Smooth muscle cell (in vitro differentiated cells): ENCODE results near the gene HERC4. TPM values are rescaled to one million over a fixed set of nuclear protein-coding genes. Genes with fewer than 3 reads are reported as not detected.

Experiments
- DNase-seq: peaks from one replicate; lab custom pipeline; 2025; ENCODE audit not compliant: unreplicated experiment; lab: John Stamatoyannopoulos, UW
- H2AFZ ChIP-seq: fragments of 200-600 bp; sonication (generic); 2 replicates; pipeline ENCODE4 v1.6.0; 2016; ENCODE audit warnings: antibody characterized with exemption, low read depth, mild to moderate bottlenecking
- H3F3A ChIP-seq: fragments of 200-600 bp; sonication (generic); 2 replicates; pipeline ENCODE4 v1.6.0; 2017; ENCODE audit warnings: antibody characterized with exemption, low read depth
- H3K27ac ChIP-seq: fragments of 200-600 bp; sonication (generic); 2 replicates; pipeline ENCODE4 v1.5.1; 2016; ENCODE audit warnings: low read depth, mild to moderate bottlenecking
- H3K27me3 ChIP-seq: fragments of 200-600 bp; sonication (generic); 2 replicates; pipeline ENCODE4 v1.6.1; 2016; ENCODE audit warnings: low read depth, mild to moderate bottlenecking
- H3K36me3 ChIP-seq: fragments of 200-600 bp; sonication (generic); 2 replicates; pipeline ENCODE4 v1.5.1; 2016; ENCODE audit warnings: low read depth
- H3K4me1 ChIP-seq: fragments of 200-600 bp; sonication (generic); 2 replicates; pipeline ENCODE4 v1.5.1; 2016; ENCODE audit warnings: low read depth
- H3K4me2 ChIP-seq: fragments of 200-600 bp; sonication (generic); 2 replicates; pipeline ENCODE4 v1.6.0; 2016; ENCODE audit warnings: mild to moderate bottlenecking
- H3K4me3 ChIP-seq: fragments of 200-600 bp; sonication (generic); 2 replicates; pipeline ENCODE4 v1.5.1; 2016; ENCODE audit warnings: mild to moderate bottlenecking
- H3K79me2 ChIP-seq: fragments of 200-600 bp; sonication (generic); 2 replicates; pipeline ENCODE4 v1.6.0; 2016; ENCODE audit warnings: low read depth, mild to moderate bottlenecking
- H3K9ac ChIP-seq: fragments of 200-600 bp; sonication (generic); 2 replicates; pipeline ENCODE4 v1.6.0; 2016; ENCODE audit warnings: low read depth
- H3K9me3 ChIP-seq: fragments of 200-600 bp; sonication (generic); replicated peaks from 2 replicates; pipeline ENCODE4 v1.5.1; 2016; ENCODE audit warnings: low read depth
- H4K20me1 ChIP-seq: fragments of 200-600 bp; sonication (generic); 2 replicates; pipeline ENCODE4 v1.6.0; 2016; ENCODE audit warnings: low read depth
- WGBS: methylation state at CpG from one replicate; pipeline ENCODE4 v1.1.7; 2016; ENCODE audit warnings: low lambda C conversion rate; 5-methylcytosine and 5-hydroxymethylcytosine counted together
- polyA plus RNA-seq: library from polyadenylated mRNA; unstranded; fragments of >200 nt; fragmentation: Nextera tagmentation; extraction: Ambion mirVana; gene quantifications from 2 replicates; pipeline ENCODE4 v1.2.1, GENCODE V29; 2016
- total RNA-seq: library from RNA; depleted of rRNA; stranded (reverse); fragments of >200 nt; gene quantifications from 2 replicates; pipeline ENCODE4 v1.2.3, GENCODE V29; 2014
- TF ChIP-seq, protein P1 (sequence below): fragments of 200-600 bp; sonication (generic); IDR thresholded peaks from 2 replicates; pipeline ENCODE4 v1.5.1; 2017; ENCODE audit warnings: borderline replicate concordance, mild to moderate bottlenecking, antibody characterized with exemption; ENCODE audit not compliant: insufficient read depth, poor library complexity, severe bottlenecking

The HERC4 gene
- total and polyA plus RNA-seq, 2 experiments from 2014 or later: 19.5 to 41.2 TPM

DNA sequence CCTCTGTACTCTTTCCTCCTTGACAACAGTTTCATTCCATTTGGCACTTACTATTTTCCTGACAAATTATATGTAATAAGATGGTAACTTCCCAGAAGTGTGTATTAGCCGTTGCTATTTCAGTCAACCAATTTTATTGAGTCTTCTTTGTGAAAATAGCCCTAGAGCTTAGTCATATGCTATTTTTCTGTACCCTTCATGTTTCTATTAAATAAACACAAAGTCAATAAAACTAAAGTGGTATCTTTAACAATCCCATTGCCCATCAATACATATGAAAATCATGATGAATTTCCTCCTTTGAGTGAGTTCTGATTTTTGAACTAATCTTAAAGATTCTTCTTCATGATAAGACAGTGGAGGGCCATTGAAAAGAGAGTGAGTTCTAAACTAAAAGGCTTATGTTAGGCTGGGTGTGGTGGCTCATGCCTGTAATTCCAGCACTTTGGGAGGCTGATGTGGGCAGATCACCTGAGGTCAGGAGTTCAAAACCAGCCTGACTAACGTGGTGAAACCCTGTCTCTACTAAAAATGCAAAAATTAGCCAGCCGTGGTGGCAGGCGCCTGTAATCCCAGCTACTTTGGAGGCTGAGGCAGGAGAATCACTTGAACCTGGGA is 28.3 kb upstream of the HERC4 start:
- H3K4me1 ChIP-seq: peaks cover 13% of the 10 kb centered on the region
- no peak overlapping the region for H2AFZ ChIP-seq
- TF ChIP-seq, protein P1, sequence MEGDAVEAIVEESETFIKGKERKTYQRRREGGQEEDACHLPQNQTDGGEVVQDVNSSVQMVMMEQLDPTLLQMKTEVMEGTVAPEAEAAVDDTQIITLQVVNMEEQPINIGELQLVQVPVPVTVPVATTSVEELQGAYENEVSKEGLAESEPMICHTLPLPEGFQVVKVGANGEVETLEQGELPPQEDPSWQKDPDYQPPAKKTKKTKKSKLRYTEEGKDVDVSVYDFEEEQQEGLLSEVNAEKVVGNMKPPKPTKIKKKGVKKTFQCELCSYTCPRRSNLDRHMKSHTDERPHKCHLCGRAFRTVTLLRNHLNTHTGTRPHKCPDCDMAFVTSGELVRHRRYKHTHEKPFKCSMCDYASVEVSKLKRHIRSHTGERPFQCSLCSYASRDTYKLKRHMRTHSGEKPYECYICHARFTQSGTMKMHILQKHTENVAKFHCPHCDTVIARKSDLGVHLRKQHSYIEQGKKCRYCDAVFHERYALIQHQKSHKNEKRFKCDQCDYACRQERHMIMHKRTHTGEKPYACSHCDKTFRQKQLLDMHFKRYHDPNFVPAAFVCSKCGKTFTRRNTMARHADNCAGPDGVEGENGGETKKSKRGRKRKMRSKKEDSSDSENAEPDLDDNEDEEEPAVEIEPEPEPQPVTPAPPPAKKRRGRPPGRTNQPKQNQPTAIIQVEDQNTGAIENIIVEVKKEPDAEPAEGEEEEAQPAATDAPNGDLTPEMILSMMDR: no peak
- no peaks in the 10 kb centered on the region for H3K9me3 ChIP-seq
- no peak overlapping the region for H3K4me3 ChIP-seq
- WGBS: 79% methylated on average over 4 of the region's 4 CpGs
- H3K27ac ChIP-seq: no peak overlapping the region
- no peak overlapping the region for H3K9ac ChIP-seq
- H3K36me3 ChIP-seq: no peaks in the 10 kb centered on the region
- no peaks in the 10 kb centered on the region for H3K27me3 ChIP-seq
- DNase-seq: no peak
- no peaks in the 10 kb centered on the region for H3K79me2 ChIP-seq
- no peaks in the 10 kb centered on the region for H4K20me1 ChIP-seq
- H3K4me2 ChIP-seq: no peak overlapping the region
- peaks cover 8% of the 10 kb centered on the region for H3F3A ChIP-seq

GRCh38 chr10:68101066-68101465 is 26.0 kb upstream of the HERC4 start:
- TF ChIP-seq, protein P1: no peak
- no peak overlapping the region for H3K4me2 ChIP-seq
- no peak overlapping the region for H2AFZ ChIP-seq

DNA sequence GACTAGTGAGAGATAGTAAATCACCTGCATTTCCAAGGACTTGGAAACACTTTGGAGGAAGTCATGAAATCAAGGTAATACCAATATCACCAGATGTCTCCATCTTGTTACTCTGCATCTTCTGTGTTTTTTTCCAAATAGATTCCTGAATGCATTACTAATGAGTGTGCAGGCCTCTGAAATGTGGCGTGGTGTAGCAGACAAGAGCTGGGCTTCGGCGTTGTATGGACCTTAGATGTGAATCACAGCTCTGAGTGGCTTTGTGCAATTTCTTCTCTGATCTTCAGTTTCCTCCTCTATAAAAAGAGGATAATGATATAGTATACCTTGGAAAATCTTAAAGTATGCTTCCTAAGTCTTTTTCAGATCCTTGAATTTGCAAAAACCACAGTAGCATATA is 24.7 kb upstream of the HERC4 start:
- Histone ChIP-seq H3K36me3 (no peaks in the 10 kb centered on the region), H3F3A (peaks cover 4% of the 10 kb centered on the region), H3K27me3 (no peaks in the 10 kb centered on the region), H3K4me2 (peak overlapping the region; percentile 52), H3K27ac (peak overlapping the region; percentile 64), H2AFZ (no peak overlapping the region), H4K20me1 (no peaks in the 10 kb centered on the region), H3K4me1 (no peaks in the 10 kb centered on the region), H3K9ac (no peak overlapping the region), H3K79me2 (no peaks in the 10 kb centered on the region), H3K4me3 (no peak overlapping the region), H3K9me3 (no peaks in the 10 kb centered on the region)
- WGBS: 27% methylated on average over 3 of the region's 3 CpGs
- TF ChIP-seq, protein P1: no peak
- DNase-seq: no peak

More at GRCh38 chr10:68101066-68101465, 26.0 kb upstream of the HERC4 start:
- Histone ChIP-seq H3K36me3 (no peaks in the 10 kb centered on the region), H3K27me3 (no peaks in the 10 kb centered on the region), H3K9me3 (no peaks in the 10 kb centered on the region), H4K20me1 (no peaks in the 10 kb centered on the region), H3K27ac (no peak overlapping the region), H3K9ac (no peak overlapping the region), H3K4me3 (no peak overlapping the region), H3F3A (peaks cover 4% of the 10 kb centered on the region), H3K79me2 (no peaks in the 10 kb centered on the region), H3K4me1 (peaks cover 8% of the 10 kb centered on the region)
- 85% methylated on average over 2 of the region's 2 CpGs for WGBS
- no peak for DNase-seq

DNA sequence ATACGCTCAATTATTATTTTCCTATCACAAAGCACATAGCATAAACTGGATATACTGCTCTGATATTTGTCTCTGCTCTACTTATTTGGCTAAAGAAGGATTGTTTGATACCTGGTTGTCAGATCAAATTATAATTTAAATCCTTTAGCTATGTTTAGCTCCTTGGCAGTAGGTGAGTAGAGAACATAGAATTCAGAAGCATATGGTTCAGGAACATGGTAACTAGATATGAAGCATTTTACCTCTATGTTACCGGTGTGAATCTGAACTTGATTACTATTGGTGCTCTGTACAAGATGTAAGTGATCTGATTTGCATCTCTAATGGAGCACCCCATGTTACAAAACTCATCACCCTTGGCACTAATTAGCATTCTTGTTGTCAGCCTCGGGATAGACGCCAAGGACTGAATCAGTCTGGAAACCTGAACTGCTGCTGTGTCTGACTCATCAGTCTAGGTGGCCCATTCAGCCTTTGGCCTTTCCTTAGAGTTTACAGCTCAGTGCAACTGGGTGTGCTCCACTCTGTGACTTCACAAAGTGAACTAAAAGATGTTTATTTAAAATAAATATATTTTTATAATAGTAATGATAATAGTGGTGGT is 21.9 kb upstream of the HERC4 start:
- Histone ChIP-seq H3K9ac (no peak overlapping the region), H3K4me2 (no peak overlapping the region), H3F3A (peaks cover 4% of the 10 kb centered on the region), H3K79me2 (no peaks in the 10 kb centered on the region), H4K20me1 (no peaks in the 10 kb centered on the region), H3K9me3 (no peaks in the 10 kb centered on the region), H3K27me3 (no peaks in the 10 kb centered on the region), H3K27ac (peak overlapping the region; percentile 63), H3K36me3 (no peaks in the 10 kb centered on the region), H2AFZ (no peak overlapping the region), H3K4me1 (no peaks in the 10 kb centered on the region), H3K4me3 (no peak overlapping the region)
- TF ChIP-seq, protein P1: no peak
- DNase-seq: no peak
- WGBS: 39% methylated on average over 4 of the region's 4 CpGs
